DND-41 (cell line): Measurements from ENCODE around the gene CARNS1.
"Not testable (repeated sequence)": the region's sequence is repeated elsewhere in the genome, so short reads cannot be mapped to it uniquely, and the experiment has no call there.

Experiments used
- ATAC-seq: fragments of 200-7000 bp; cut with Tn5 transposase; 3 replicates; pipeline ENCODE4 v1.9.1; 2021; ENCODE audit warnings: low read depth; ENCODE audit not compliant: insufficient read depth
- DNase-seq: peaks from one replicate; pipeline ENCODE4 v3.0.0-alpha.2; 2020
- H2AFZ ChIP-seq: 2 replicates; pipeline ENCODE4 v1.6.0; 2012; ENCODE audit warnings: low read depth, low read length
- H3K27ac ChIP-seq: 2 replicates; pipeline ENCODE4 v1.5.1; 2012; ENCODE audit warnings: low read length, inconsistent platforms
- H3K27me3 ChIP-seq: fragments of 200-600 bp; sonication (generic); 2 replicates; pipeline ENCODE4 v1.6.0; 2012; ENCODE audit warnings: low read length, mild to moderate bottlenecking, inconsistent platforms; ENCODE audit not compliant: insufficient read depth, poor library complexity
- H3K36me3 ChIP-seq: 2 replicates; pipeline ENCODE4 v1.5.1; 2012; ENCODE audit warnings: low read length, inconsistent platforms; ENCODE audit not compliant: insufficient read depth
- H3K4me1 ChIP-seq: 2 replicates; pipeline ENCODE4 v1.5.1; 2012; ENCODE audit warnings: mild to moderate bottlenecking, low read length; ENCODE audit not compliant: insufficient read depth
- H3K4me2 ChIP-seq: 2 replicates; pipeline ENCODE4 v1.6.0; 2012; ENCODE audit warnings: mild to moderate bottlenecking, moderate library complexity, low read length, inconsistent platforms; ENCODE audit not compliant: insufficient read depth
- H3K4me3 ChIP-seq, 2 experiments: fragments of 200-600 bp in 1 of 2; shearing (Covaris generic) in 1 of 2; 2 replicates each; pipeline ENCODE4 v1.5.1; 2012 to 2016; ENCODE audit warnings: inconsistent platforms in 2 of 2, low read length in 2 of 2, mild to moderate bottlenecking in 2 of 2, low read depth in 1 of 2, moderate library complexity in 1 of 2
- H3K79me2 ChIP-seq: 2 replicates; pipeline ENCODE4 v1.6.0; 2012; ENCODE audit warnings: low read length, inconsistent platforms; ENCODE audit not compliant: insufficient read depth
- H3K9ac ChIP-seq: 2 replicates; pipeline ENCODE4 v1.6.0; 2012; ENCODE audit warnings: low read depth, mild to moderate bottlenecking, inconsistent platforms, low read length, moderate library complexity
- H3K9me3 ChIP-seq: 2 replicates; pipeline ENCODE4 v1.5.1; 2012; ENCODE audit warnings: low read length, moderate library complexity, mild to moderate bottlenecking, inconsistent platforms; ENCODE audit not compliant: insufficient read depth, severe bottlenecking
- H4K20me1 ChIP-seq: 2 replicates; pipeline ENCODE4 v1.6.0; 2012; ENCODE audit warnings: low read length; ENCODE audit not compliant: insufficient read depth
- EZH2 ChIP-seq: IDR thresholded peaks from 3 replicates; pipeline ENCODE4 v1.6.1; 2012; ENCODE audit warnings: borderline replicate concordance, low read depth, mild to moderate bottlenecking, moderate library complexity, low read length, inconsistent platforms; ENCODE audit not compliant: severe bottlenecking
- TF ChIP-seq, protein P1 (sequence below): IDR thresholded peaks from 2 replicates; pipeline ENCODE4 v1.5.1; 2012; ENCODE audit warnings: borderline replicate concordance, low read length, moderate library complexity, mild to moderate bottlenecking; ENCODE audit not compliant: poor library complexity, severe bottlenecking; ENCODE audit errors: extremely low read depth

Gene CARNS1

DNA sequence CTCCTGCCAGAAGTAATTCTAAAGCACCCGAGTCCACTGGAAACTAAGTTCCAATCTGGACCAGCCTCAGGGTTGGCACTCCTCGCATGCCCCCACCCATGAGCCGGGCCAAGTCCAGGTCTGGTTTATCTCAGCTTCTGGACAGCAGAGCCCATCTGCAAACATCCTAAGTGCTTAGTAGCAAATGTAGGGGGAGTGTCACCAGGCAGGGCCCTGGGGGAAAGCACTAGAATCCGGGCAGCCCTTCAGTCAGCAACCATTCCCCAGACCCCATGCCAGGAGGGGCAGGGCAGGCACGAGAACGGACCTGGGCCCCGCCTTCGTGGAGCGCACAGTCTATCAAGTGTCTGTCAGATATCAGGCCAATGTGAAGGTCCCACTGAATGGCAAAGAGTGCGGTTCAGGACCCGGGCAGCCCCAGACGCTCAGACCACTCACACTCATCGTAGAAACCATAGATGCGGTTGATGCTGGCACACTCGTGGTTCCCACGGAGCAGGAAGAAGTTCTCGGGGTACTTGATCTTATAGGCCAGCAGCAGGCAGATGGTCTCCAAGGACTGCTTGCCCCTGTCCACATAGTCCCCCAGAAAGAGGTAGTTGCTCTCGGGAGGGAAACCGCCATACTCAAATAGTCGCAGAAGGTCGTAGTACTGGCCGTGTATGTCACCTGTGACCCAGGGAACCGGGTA is 15.1 kb upstream of the CARNS1 start:
- peak overlapping the region; percentile 98 for H3K9ac ChIP-seq
- no peak overlapping the region for H2AFZ ChIP-seq
- peaks cover 55% of the 10 kb centered on the region for H4K20me1 ChIP-seq
- H3K9me3 ChIP-seq = no peaks in the 10 kb centered on the region
- peaks cover 93% of the 10 kb centered on the region for H3K79me2 ChIP-seq
- H3K4me3 ChIP-seq = peak overlapping the region; percentile 90 to 91
- DNase-seq (no peak), ATAC-seq (no peak)
- peaks cover 90% of the 10 kb centered on the region for H3K4me1 ChIP-seq
- TF ChIP-seq, protein P1, sequence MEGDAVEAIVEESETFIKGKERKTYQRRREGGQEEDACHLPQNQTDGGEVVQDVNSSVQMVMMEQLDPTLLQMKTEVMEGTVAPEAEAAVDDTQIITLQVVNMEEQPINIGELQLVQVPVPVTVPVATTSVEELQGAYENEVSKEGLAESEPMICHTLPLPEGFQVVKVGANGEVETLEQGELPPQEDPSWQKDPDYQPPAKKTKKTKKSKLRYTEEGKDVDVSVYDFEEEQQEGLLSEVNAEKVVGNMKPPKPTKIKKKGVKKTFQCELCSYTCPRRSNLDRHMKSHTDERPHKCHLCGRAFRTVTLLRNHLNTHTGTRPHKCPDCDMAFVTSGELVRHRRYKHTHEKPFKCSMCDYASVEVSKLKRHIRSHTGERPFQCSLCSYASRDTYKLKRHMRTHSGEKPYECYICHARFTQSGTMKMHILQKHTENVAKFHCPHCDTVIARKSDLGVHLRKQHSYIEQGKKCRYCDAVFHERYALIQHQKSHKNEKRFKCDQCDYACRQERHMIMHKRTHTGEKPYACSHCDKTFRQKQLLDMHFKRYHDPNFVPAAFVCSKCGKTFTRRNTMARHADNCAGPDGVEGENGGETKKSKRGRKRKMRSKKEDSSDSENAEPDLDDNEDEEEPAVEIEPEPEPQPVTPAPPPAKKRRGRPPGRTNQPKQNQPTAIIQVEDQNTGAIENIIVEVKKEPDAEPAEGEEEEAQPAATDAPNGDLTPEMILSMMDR = no peak
- TF ChIP-seq EZH2 = no peak
- no peaks in the 10 kb centered on the region for H3K27me3 ChIP-seq
- H3K36me3 ChIP-seq = peaks cover 72% of the 10 kb centered on the region
- H3K4me2 ChIP-seq = peak overlapping the region; percentile 89
- peak overlapping the region; percentile 88 for H3K27ac ChIP-seq

DNA sequence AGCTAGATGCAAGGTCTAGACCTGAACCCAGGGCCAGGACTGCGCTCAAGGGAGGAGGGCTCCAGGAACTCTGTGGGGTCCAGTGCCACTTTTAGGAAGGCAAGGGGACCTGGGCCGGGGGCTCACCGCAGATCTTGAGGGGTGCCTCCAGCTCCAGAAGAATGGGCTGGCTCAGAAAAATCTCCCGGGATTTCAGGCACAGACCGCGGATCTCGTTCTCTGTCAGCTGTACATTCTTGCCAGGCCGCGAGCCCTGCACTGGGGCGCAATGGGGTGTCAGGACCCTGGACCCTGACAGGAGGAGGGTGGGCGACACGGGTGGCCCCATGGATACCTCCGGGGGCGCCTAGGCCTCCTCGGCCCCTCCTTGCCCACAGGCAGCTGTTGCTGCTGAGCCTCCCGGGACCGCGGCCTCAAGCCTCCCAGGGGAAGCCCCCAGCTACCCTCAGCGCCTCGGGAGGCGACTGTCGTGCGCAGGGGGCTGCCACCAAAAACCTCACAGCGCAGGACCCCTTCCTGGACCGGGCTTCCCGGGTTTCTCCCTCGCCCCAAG is 14.5 kb upstream of the CARNS1 start:
- H4K20me1 ChIP-seq = peaks cover 49% of the 10 kb centered on the region
- TF ChIP-seq EZH2 = no peak
- TF ChIP-seq, protein P1 = no peak
- peak overlapping the region; percentile 88 for H3K27ac ChIP-seq
- H3K9me3 ChIP-seq = no peaks in the 10 kb centered on the region
- H3K9ac ChIP-seq = peak overlapping the region; percentile 98
- H2AFZ ChIP-seq = peak overlapping the region; percentile 45; the same call in 1 of the 2 replicates
- ATAC-seq (peak; percentile 3), DNase-seq (peak; percentile 57)
- H3K36me3 ChIP-seq = peaks cover 72% of the 10 kb centered on the region
- no peaks in the 10 kb centered on the region for H3K27me3 ChIP-seq
- peaks cover 95% of the 10 kb centered on the region for H3K79me2 ChIP-seq
- H3K4me2 ChIP-seq = peak overlapping the region; percentile 89
- H3K4me1 ChIP-seq = peaks cover 90% of the 10 kb centered on the region
- peak overlapping the region; percentile 90 to 91 for H3K4me3 ChIP-seq

DNA sequence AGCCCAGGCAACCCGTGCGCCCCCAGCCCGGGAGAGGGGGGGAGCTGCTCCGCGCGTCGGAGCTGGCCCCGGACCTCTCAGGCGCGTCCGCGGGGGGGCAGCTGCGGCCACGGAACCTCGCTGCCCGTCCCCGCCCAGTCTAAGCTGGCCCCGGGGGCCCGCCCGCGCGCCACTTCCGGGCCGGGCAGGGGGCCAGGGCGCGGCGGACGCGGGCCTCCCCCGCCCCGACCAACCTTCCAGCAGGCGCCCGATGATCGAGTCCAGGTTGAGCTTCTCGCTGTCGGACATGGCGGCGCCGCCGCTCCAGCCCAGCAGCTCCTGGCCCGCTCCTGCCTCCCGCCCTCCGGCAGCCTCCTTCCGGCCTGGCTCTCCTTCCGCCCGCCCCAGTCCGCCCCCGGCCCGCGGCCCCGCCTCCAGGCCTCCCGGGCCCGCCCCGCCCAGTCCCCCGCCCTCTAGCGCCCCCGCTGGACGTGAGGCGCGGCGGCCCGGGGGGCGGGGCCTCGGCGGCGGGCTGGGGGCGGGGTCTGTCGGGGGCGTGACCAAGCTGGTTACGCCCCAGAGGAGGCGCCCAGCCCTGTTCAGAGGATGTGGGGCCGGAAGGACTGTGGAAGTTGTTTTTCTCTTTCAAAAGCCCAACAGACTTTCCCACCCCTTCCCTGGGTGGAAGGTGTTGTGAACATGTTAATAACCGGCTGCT is 13.8 kb upstream of the CARNS1 start, which contains the start of gene PPP1CA:
Gene PPP1CA (minus strand): TSS at position 364 of the 697 bp plus-strand sequence. CDS start 76 bp downstream, at position 288.
- peaks cover 95% of the 10 kb centered on the region for H3K79me2 ChIP-seq
- peaks cover 43% of the 10 kb centered on the region for H4K20me1 ChIP-seq
- ATAC-seq = peak; percentile 61

DNA sequence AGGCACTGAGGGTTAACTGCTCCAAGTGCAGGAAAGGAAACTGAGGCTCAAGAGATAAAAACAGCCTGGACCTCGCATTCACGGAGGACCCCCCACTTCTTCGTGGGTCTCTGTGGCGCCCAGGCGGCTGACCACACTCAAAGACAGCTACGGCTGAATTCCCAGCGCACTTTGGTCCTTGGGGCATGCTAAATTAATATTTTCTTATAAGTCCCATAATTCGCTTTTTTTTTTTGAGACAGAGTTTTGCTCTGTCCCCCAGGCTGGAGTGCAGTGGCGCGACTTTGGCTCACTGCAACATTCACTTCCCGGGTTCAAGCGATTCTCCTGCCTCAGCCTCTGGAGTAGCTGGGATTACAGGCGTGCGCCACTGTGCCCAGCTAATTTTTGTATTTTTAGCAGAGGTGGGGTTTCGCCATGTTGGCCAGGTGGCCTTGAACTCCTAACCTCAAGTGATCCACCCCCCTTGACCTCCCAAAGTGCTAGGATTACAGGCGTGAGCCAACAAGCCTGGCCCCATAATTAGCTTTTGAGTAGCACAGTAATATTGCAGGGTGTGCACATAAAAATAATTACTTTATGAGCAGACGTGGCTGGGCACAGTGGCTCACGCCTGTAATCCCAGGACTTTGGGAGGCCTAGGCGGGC is 13.2 kb upstream of the CARNS1 start:
- not testable (repeated sequence) for H3K9me3 ChIP-seq, ATAC-seq, H3K27me3 ChIP-seq, H2AFZ ChIP-seq, DNase-seq
- H3K9ac ChIP-seq = peak overlapping the region; percentile 99
- peaks cover 90% of the 10 kb centered on the region for H3K4me1 ChIP-seq
- peaks cover 95% of the 10 kb centered on the region for H3K79me2 ChIP-seq
- H4K20me1 ChIP-seq = peaks cover 37% of the 10 kb centered on the region
- peak overlapping the region; percentile 89 for H3K27ac ChIP-seq
- peak overlapping the region in 1 of 2 experiments; percentile 86; a peak in 1 of 4 replicates for H3K4me3 ChIP-seq
- peak overlapping the region; percentile 82 for H3K4me2 ChIP-seq
- peaks cover 72% of the 10 kb centered on the region for H3K36me3 ChIP-seq

More for the DNA sequence above, 13.8 kb upstream of the CARNS1 start, which contains the start of gene PPP1CA:
- Histone ChIP-seq H3K27ac (peak within 1 kb of the TSS; percentile 89), H3K4me2 (peak within 1 kb of the TSS; percentile 89), H3K27me3 (no peaks in the 10 kb centered on the region), H3K4me3 (peak within 1 kb of the TSS; percentile 90 to 91), H3K9ac (peak within 1 kb of the TSS; percentile 99), H3K9me3 (no peaks in the 10 kb centered on the region), H3K36me3 (peaks cover 72% of the 10 kb centered on the region), H3K4me1 (peaks cover 90% of the 10 kb centered on the region), H2AFZ (peak within 1 kb of the TSS; percentile 45; the same call in 1 of the 2 replicates)
- TF ChIP-seq, protein P1 = peak; percentile 43
- no peak for TF ChIP-seq EZH2
- peak; percentile 90 for DNase-seq

DNA sequence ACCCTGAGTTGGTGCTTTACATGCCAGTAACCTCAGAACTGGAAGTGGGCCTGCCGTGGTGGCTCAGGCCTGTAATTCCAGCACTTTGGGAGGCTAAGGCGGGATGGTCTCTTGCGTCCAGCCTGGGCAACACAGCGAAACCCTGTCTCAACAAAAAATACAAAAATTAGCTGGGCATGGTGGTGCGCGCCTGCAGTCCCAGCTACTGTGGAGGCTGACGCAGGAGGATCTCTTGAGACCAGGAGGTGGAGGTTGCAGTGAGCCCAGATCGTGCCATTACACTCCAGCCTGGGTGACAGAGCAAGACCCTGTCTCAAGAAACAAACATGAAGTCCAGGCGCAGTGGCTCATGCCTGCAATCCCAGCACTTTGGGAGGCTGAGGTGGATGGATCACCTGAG is 12.4 kb upstream of the CARNS1 start:
- Histone ChIP-seq H3K4me1 (peaks cover 90% of the 10 kb centered on the region), H4K20me1 (peaks cover 30% of the 10 kb centered on the region), H3K9ac (peak overlapping the region; percentile 99), H3K79me2 (peaks cover 95% of the 10 kb centered on the region), H3K4me2 (peak overlapping the region; percentile 82), H3K27ac (peak overlapping the region; percentile 89), H3K4me3 (peak overlapping the region; percentile 86 to 97; a peak in 2 of 4 replicates), H3K36me3 (peaks cover 71% of the 10 kb centered on the region)
- H3K9me3 ChIP-seq, DNase-seq, H3K27me3 ChIP-seq, H2AFZ ChIP-seq, ATAC-seq: not testable (repeated sequence)
